Measurements from ENCODE around the gene GLT1D1.

- TF ChIP-seq ATF2 (IDR thresholded peaks at IDR 0.05; ENCODE audit: low read length) (no peak), SP2 (IDR thresholded peaks at IDR 0.05; ENCODE audit: low read length) (no peak), FOSL1 (IDR thresholded peaks at IDR 0.05; ENCODE audit: insufficient read depth, low read depth, low read length) (no peak), EGR1 (IDR thresholded peaks at IDR 0.05; ENCODE audit: borderline replicate concordance, low read depth, low read length) (no peak), SIX5 (IDR thresholded peaks at IDR 0.05; ENCODE audit: low read depth, low read length) (no peak), SAP30 (IDR thresholded peaks at IDR 0.05; ENCODE audit: insufficient read depth, insufficient replicate concordance, low read length) (no peak)
Measured at GRCh38 chr12:129028844-129029243, 175.6 kb downstream of the GLT1D1 start.

Measured in H1 (cell line).